ENCODE results near the gene NOTUM.
A peak's percentile ranks its signal among the peaks of the same experiment; 100 is the strongest.

Gene NOTUM

DNA sequence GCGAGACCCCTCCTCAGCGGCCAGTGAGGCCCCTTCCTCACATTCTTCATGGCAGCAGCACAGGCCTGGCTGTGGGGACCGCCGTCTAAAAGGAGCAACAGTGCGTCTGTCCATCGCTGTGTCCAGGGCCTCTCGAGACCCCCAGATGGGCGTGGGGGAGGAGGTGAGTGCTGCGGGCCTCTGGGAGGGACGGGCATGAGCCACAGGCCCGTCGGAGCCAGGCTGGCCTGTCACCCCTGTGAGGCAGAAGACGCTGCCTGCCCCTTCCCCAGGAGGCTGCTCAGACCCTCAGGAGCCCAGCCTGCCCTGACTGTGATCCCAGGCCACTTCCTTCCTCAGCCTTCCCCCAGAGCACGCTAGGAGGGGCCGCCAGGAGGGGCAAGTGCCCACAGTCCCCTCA is 21.8 kb downstream of the NOTUM start:
- peaks cover 14% of the 10 kb centered on the region for H3K36me3 ChIP-seq (ENCODE audit: control insufficient read depth, low read length)
- no peaks in the 10 kb centered on the region for H3K9me3 ChIP-seq (ENCODE audit: control insufficient read depth, insufficient read depth, low read length)
- H3K27me3 ChIP-seq (ENCODE audit: control insufficient read depth, low read length): no peaks in the 10 kb centered on the region
- no peak overlapping the region for H3K4me2 ChIP-seq (ENCODE audit: low read length)
- peaks cover 15% of the 10 kb centered on the region for H3K79me2 ChIP-seq (ENCODE audit: control insufficient read depth, low read length)
- H3K9me2 ChIP-seq (replicated peaks; ENCODE audit: control insufficient read depth, low read length): no peaks in the 10 kb centered on the region
- peaks cover 38% of the 10 kb centered on the region for H3K4me1 ChIP-seq (ENCODE audit: control insufficient read depth, low read length)
- H3F3A ChIP-seq (ENCODE audit: control insufficient read depth, insufficient read depth): peaks cover 6% of the 10 kb centered on the region; the same call in 1 of the 2 replicates
- H4K20me1 ChIP-seq (ENCODE audit: control insufficient read depth, insufficient read depth, low read depth, low read length): no peaks in the 10 kb centered on the region
- H3K27ac ChIP-seq (ENCODE audit: low read depth, low read length): no peak overlapping the region
- H3K4me3 ChIP-seq (ENCODE audit: low read length): no peak overlapping the region
- TF ChIP-seq, protein P1, sequence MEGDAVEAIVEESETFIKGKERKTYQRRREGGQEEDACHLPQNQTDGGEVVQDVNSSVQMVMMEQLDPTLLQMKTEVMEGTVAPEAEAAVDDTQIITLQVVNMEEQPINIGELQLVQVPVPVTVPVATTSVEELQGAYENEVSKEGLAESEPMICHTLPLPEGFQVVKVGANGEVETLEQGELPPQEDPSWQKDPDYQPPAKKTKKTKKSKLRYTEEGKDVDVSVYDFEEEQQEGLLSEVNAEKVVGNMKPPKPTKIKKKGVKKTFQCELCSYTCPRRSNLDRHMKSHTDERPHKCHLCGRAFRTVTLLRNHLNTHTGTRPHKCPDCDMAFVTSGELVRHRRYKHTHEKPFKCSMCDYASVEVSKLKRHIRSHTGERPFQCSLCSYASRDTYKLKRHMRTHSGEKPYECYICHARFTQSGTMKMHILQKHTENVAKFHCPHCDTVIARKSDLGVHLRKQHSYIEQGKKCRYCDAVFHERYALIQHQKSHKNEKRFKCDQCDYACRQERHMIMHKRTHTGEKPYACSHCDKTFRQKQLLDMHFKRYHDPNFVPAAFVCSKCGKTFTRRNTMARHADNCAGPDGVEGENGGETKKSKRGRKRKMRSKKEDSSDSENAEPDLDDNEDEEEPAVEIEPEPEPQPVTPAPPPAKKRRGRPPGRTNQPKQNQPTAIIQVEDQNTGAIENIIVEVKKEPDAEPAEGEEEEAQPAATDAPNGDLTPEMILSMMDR (IDR thresholded peaks at IDR 0.05; ENCODE audit: low read depth, low read length, poor library complexity, severe bottlenecking): no peak
- no peak for TF ChIP-seq EZH2phosphoT487 (IDR thresholded peaks at IDR 0.05; ENCODE audit: borderline replicate concordance, low read length)

GRCh38 chr17:81935709-81936084 is 25.3 kb downstream of the NOTUM start:
- peaks cover 20% of the 10 kb centered on the region for H3K4me1 ChIP-seq (ENCODE audit: control insufficient read depth, low read length)

DNA sequence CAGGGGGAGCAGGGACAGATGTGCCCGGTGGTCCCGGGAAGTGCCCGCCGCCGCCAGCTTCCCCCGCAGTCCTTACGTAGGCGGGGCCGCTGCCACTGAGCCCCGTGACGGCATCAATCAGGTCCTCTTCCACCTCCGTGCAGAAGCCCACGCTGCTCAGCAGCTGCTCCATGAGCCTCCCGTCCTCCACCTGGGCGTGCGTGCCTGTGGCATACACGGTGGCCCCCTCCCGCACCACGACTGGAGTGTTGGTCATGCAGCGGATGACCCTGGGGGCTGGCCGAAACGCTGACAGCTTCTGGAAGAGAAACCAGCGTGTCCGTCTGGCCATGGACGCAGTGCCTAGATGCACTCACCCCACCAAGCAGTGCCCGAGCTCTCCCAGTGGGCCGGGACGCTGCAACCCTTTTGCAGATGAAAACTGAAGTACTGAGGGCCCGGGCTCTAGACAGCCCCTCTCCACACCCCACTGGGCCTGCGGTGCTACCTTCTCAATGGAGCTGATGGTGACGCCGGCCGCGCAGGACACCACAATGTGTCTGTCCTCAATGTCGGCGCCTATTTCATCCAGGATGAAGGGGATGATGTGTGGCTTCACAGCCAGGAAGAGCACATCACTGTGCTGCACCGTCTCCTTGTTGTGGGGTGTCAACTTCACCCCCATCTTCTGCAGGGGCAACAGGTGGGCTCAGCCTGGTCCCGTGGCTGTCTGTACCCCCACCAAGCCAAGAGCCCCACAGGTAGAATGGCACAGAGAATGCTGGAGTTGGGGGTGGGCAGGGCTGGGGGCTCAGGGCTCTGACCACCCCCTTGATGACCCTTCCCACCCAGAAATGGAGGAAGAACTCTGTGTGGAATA is 25.9 kb downstream of the NOTUM start:
- Histone ChIP-seq H3K27me3 (ENCODE audit: control insufficient read depth, low read length) (no peaks in the 10 kb centered on the region), H3K79me2 (ENCODE audit: control insufficient read depth, low read length) (peaks cover 15% of the 10 kb centered on the region), H3K36me3 (ENCODE audit: control insufficient read depth, low read length) (peaks cover 27% of the 10 kb centered on the region), H3K27ac (ENCODE audit: low read depth, low read length) (no peak overlapping the region), H3F3A (ENCODE audit: control insufficient read depth, insufficient read depth) (peaks cover 7% of the 10 kb centered on the region; the same call in 1 of the 2 replicates), H3K4me1 (ENCODE audit: control insufficient read depth, low read length) (peaks cover 19% of the 10 kb centered on the region), H3K4me3 (ENCODE audit: low read length) (no peak overlapping the region), H4K20me1 (ENCODE audit: control insufficient read depth, insufficient read depth, low read depth, low read length) (no peaks in the 10 kb centered on the region), H3K4me2 (ENCODE audit: low read length) (no peak overlapping the region), H3K9me2 (replicated peaks; ENCODE audit: control insufficient read depth, low read length) (no peaks in the 10 kb centered on the region), H3K9me3 (ENCODE audit: control insufficient read depth, insufficient read depth, low read length) (no peaks in the 10 kb centered on the region)
- TF ChIP-seq, protein P1 (IDR thresholded peaks at IDR 0.05; ENCODE audit: low read depth, low read length, poor library complexity, severe bottlenecking): no peak
- TF ChIP-seq EZH2phosphoT487 (IDR thresholded peaks at IDR 0.05; ENCODE audit: borderline replicate concordance, low read length): no peak

More at GRCh38 chr17:81935709-81936084, 25.3 kb downstream of the NOTUM start:
- Histone ChIP-seq H3F3A (ENCODE audit: control insufficient read depth, insufficient read depth) (peaks cover 7% of the 10 kb centered on the region; the same call in 1 of the 2 replicates), H3K36me3 (ENCODE audit: control insufficient read depth, low read length) (peaks cover 27% of the 10 kb centered on the region), H3K27ac (ENCODE audit: low read depth, low read length) (no peak overlapping the region), H3K9me2 (replicated peaks; ENCODE audit: control insufficient read depth, low read length) (no peaks in the 10 kb centered on the region), H4K20me1 (ENCODE audit: control insufficient read depth, insufficient read depth, low read depth, low read length) (no peaks in the 10 kb centered on the region), H3K9me3 (ENCODE audit: control insufficient read depth, insufficient read depth, low read length) (no peaks in the 10 kb centered on the region), H3K4me3 (ENCODE audit: low read length) (peak overlapping the region; percentile 100), H3K27me3 (ENCODE audit: control insufficient read depth, low read length) (no peaks in the 10 kb centered on the region), H3K4me2 (ENCODE audit: low read length) (peak overlapping the region; percentile 99), H3K79me2 (ENCODE audit: control insufficient read depth, low read length) (peaks cover 15% of the 10 kb centered on the region)
- no peak for TF ChIP-seq EZH2phosphoT487 (IDR thresholded peaks at IDR 0.05; ENCODE audit: borderline replicate concordance, low read length)
- TF ChIP-seq, protein P1 (IDR thresholded peaks at IDR 0.05; ENCODE audit: low read depth, low read length, poor library complexity, severe bottlenecking): no peak
